Fibroblast of lung (primary cell): ENCODE results near the gene CLIP4. TPM values are rescaled to one million over a fixed set of nuclear protein-coding genes. Genes with fewer than 3 reads are reported as not detected.

Source experiments
- DNase-seq, 2 donors: peaks; one replicate each; pipeline versions ENCODE4 v3.0.0 to v3.0.0-alpha.2; 2010; ENCODE audit warnings: low read depth in 2 of 2
- H2AFZ ChIP-seq: 2 replicates; pipeline ENCODE4 v1.5.1; 2012; ENCODE audit warnings: low read length, control low read depth, inconsistent platforms
- H3K27ac ChIP-seq: 2 replicates; pipeline ENCODE4 v1.5.1; 2011; ENCODE audit warnings: low read length, control low read depth; ENCODE audit not compliant: insufficient read depth
- H3K27me3 ChIP-seq: 2 replicates; pipeline ENCODE4 v1.5.1; 2011; ENCODE audit warnings: mild to moderate bottlenecking, low read length; ENCODE audit not compliant: control insufficient read depth, insufficient read depth
- H3K36me3 ChIP-seq: 2 replicates; pipeline ENCODE4 v1.5.1; 2011; ENCODE audit warnings: low read length; ENCODE audit not compliant: control insufficient read depth, insufficient read depth
- H3K4me1 ChIP-seq: 2 replicates; pipeline ENCODE4 v1.5.1; 2011; ENCODE audit warnings: low read length; ENCODE audit not compliant: control insufficient read depth, insufficient read depth; ENCODE audit errors: extremely low read depth
- H3K4me2 ChIP-seq: 2 replicates; pipeline ENCODE4 v1.5.1; 2011; ENCODE audit warnings: low read length, control low read depth; ENCODE audit not compliant: insufficient read depth; ENCODE audit errors: extremely low read depth
- H3K4me3 ChIP-seq, 4 experiments: fragments of 200-600 bp in 1 of 4; sonication (generic) in 1 of 4; replicated peaks in 1 of 4; 2 replicates each; pipeline ENCODE4 v1.5.1; 2011 to 2016; ENCODE audit warnings: low read length in 4 of 4, low read depth in 3 of 4, mild to moderate bottlenecking in 3 of 4, control low read depth in 2 of 4, inconsistent platforms in 1 of 4, mixed read lengths in 1 of 4; ENCODE audit not compliant: insufficient read depth in 1 of 4; ENCODE audit errors: control extremely low read depth in 1 of 4
- H3K79me2 ChIP-seq: 2 replicates; pipeline ENCODE4 v1.5.1; 2012; ENCODE audit warnings: mild to moderate bottlenecking, low read length, inconsistent platforms; ENCODE audit not compliant: control insufficient read depth, insufficient read depth
- H3K9ac ChIP-seq: 2 replicates; pipeline ENCODE4 v1.5.1; 2011; ENCODE audit warnings: mild to moderate bottlenecking, low read length, control low read depth; ENCODE audit not compliant: insufficient read depth
- H3K9me3 ChIP-seq: 2 replicates; pipeline ENCODE4 v1.5.1; 2012; ENCODE audit warnings: low read depth, low read length; ENCODE audit not compliant: control insufficient read depth, insufficient read depth
- H4K20me1 ChIP-seq: 2 replicates; pipeline ENCODE4 v1.5.1; 2011; ENCODE audit warnings: low read length; ENCODE audit not compliant: control insufficient read depth, insufficient read depth; ENCODE audit errors: extremely low read depth
- EZH2 ChIP-seq: IDR thresholded peaks from 2 replicates; pipeline ENCODE4 v1.5.1; 2012; ENCODE audit warnings: low read length, control low read depth, mild to moderate bottlenecking; ENCODE audit errors: missing control alignments
- polyA plus RNA-seq, 2 donors: library from polyadenylated mRNA; depleted of rRNA in 1 of 2; stranded (reverse) in 1 of 2; unstranded in 1 of 2; fragments of >200 nt; gene quantifications; 2 replicates each; pipeline ENCODE4 v1.2.1, GENCODE V29; 2011 to 2012; ENCODE audit warnings: missing spikeins in 1 of 2
- total RNA-seq: library from RNA; depleted of rRNA; stranded (reverse); fragments of >200 nt; gene quantifications from 2 replicates; pipeline ENCODE4 v1.2.1, GENCODE V29; 2014
- TF ChIP-seq, protein P1 (sequence below), 2 donors: IDR thresholded peaks in 1 of 2; conservative IDR thresholded peaks in 1 of 2; 1 replicate in 1 of 2; 2 replicates in 1 of 2; pipeline ENCODE4 v1.5.1; 2011 to 2012; ENCODE audit warnings: low read length in 2 of 2, control low read depth in 1 of 2, inconsistent platforms in 1 of 2, low read depth in 1 of 2, mild to moderate bottlenecking in 1 of 2

CLIP4 gene
- total and polyA plus RNA-seq, 2 donors (not counting 1 experiment from before 2014, with no cell fraction given), result 39.9 to 127 TPM

DNA sequence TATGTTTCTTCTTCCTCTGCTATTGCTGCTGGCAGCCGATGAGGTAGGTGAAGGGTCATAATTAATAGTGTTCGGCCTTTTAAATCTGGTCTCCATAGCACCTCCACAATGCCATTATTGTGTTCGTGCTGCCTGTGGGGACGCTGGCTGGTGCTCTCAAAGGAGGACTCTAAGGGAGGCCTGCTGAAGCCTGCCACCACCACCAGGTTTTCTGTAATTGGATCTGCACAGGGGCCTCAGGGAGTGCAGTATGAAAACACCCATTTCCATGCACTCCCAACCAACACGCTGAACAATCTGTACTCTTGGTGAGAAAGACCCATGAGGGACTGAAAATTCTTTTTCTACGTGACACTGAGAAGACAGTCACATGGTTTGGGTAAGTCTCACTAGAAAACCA lies 17.6 kb upstream of the CLIP4 start:
- no peak for DNase-seq
- TF ChIP-seq, protein P1, sequence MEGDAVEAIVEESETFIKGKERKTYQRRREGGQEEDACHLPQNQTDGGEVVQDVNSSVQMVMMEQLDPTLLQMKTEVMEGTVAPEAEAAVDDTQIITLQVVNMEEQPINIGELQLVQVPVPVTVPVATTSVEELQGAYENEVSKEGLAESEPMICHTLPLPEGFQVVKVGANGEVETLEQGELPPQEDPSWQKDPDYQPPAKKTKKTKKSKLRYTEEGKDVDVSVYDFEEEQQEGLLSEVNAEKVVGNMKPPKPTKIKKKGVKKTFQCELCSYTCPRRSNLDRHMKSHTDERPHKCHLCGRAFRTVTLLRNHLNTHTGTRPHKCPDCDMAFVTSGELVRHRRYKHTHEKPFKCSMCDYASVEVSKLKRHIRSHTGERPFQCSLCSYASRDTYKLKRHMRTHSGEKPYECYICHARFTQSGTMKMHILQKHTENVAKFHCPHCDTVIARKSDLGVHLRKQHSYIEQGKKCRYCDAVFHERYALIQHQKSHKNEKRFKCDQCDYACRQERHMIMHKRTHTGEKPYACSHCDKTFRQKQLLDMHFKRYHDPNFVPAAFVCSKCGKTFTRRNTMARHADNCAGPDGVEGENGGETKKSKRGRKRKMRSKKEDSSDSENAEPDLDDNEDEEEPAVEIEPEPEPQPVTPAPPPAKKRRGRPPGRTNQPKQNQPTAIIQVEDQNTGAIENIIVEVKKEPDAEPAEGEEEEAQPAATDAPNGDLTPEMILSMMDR (conservative IDR thresholded peaks at IDR 0.05 in 1 of 2, IDR thresholded peaks at IDR 0.05 in 1 of 2; ENCODE audit: low read depth in 1 of 2, low read length in 2 of 2), result no peak
- no peak for TF ChIP-seq EZH2
- H2AFZ ChIP-seq, result no peak overlapping the region

GRCh38 chr2:29100564-29100963 lies 14.7 kb upstream of the CLIP4 start:
- H3K4me1 ChIP-seq, result no peaks in the 10 kb centered on the region
- H3K9me3 ChIP-seq, result no peaks in the 10 kb centered on the region

More for the DNA sequence above, 17.6 kb upstream of the CLIP4 start:
- Histone ChIP-seq H3K79me2 (no peaks in the 10 kb centered on the region), H3K4me2 (no peak overlapping the region), H3K27me3 (no peaks in the 10 kb centered on the region), H3K36me3 (no peaks in the 10 kb centered on the region), H4K20me1 (no peaks in the 10 kb centered on the region), H3K9ac (no peak overlapping the region), H3K27ac (no peak overlapping the region), H3K4me1 (no peaks in the 10 kb centered on the region), H3K9me3 (no peaks in the 10 kb centered on the region), H3K4me3 (no peak overlapping the region)

GRCh38 chr2:29104688-29105087 lies 10.5 kb upstream of the CLIP4 start:
- Histone ChIP-seq H3K4me3 (no peak overlapping the region), H3K4me1 (no peaks in the 10 kb centered on the region), H3K36me3 (no peaks in the 10 kb centered on the region), H3K79me2 (no peaks in the 10 kb centered on the region), H3K4me2 (no peak overlapping the region), H4K20me1 (no peaks in the 10 kb centered on the region), H3K27me3 (no peaks in the 10 kb centered on the region), H2AFZ (no peak overlapping the region), H3K9ac (no peak overlapping the region), H3K27ac (no peak overlapping the region), H3K9me3 (no peaks in the 10 kb centered on the region)
- TF ChIP-seq, protein P1 (conservative IDR thresholded peaks at IDR 0.05 in 1 of 2, IDR thresholded peaks at IDR 0.05 in 1 of 2; ENCODE audit: low read depth in 1 of 2, low read length in 2 of 2), result no peak
- no peak for TF ChIP-seq EZH2
- no peak for DNase-seq

More at GRCh38 chr2:29100564-29100963, 14.7 kb upstream of the CLIP4 start:
- Histone ChIP-seq H3K4me3 (no peak overlapping the region), H3K4me2 (no peak overlapping the region), H4K20me1 (no peaks in the 10 kb centered on the region), H2AFZ (no peak overlapping the region), H3K36me3 (no peaks in the 10 kb centered on the region), H3K9ac (no peak overlapping the region), H3K27me3 (no peaks in the 10 kb centered on the region), H3K79me2 (no peaks in the 10 kb centered on the region), H3K27ac (no peak overlapping the region)
- TF ChIP-seq, protein P1 (conservative IDR thresholded peaks at IDR 0.05 in 1 of 2, IDR thresholded peaks at IDR 0.05 in 1 of 2; ENCODE audit: low read depth in 1 of 2, low read length in 2 of 2), result no peak
- TF ChIP-seq EZH2, result no peak
- no peak for DNase-seq
